ENCODE measurements around the gene TMEM271. TPM values are rescaled to one million over a fixed set of nuclear protein-coding genes. Genes with fewer than 3 reads are reported as not detected.

TMEM271 gene
- total and polyA plus RNA-seq, 2 experiments from 2014 or later: not detected

DNA sequence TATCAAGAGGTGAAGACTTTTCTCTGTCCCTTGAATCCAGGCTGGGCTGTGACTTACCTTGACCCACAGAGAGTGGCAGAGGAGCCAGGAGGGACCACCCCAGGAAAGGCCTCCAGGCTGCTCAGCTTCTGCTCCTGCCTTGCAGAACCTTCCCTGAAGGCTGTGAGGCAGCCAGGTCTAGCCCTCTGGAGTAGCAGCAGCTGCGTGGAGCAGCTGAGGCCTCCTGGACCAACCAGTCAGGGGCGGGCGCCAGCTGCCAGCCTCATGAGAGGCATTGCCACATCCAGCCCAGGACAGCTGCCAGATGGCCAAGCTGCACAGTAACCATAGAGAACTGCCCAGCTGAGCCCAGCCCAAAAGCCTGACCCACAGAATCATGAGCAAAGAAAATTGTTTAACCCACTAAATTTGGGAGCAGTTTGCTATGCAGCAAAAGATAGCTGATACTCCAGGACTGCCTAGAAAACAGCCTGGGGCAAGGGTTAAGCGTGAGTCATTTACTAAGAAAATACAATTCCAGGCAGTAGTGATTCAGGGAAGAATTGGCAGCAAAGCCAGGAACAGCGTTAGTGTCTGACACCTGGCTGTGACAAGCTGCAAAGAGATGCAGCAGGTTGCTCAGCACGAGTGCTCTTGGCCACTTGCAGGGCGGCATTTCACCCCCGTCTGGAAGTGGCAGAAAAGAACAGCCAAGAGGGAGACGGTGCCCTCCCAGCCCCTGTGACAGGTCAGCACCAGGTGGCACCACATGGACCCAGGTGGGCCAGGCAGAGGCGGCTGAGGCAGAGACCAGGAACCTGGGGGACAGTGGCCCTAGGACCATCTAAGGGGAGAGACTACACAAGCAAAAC, 34.5 kb upstream of the TMEM271 start:
- no peaks in the 10 kb centered on the region for H3K79me2 ChIP-seq
- H3K4me3 ChIP-seq: no peak overlapping the region
- no peaks in the 10 kb centered on the region for H3K9me3 ChIP-seq (ENCODE audit: low read depth)
- no peaks in the 10 kb centered on the region for H3K4me1 ChIP-seq (ENCODE audit: insufficient read depth)
- H2AFZ ChIP-seq: no peak overlapping the region
- H3K4me2 ChIP-seq: no peak overlapping the region
- no peaks in the 10 kb centered on the region for H4K20me1 ChIP-seq (ENCODE audit: insufficient read depth, poor library complexity, severe bottlenecking)
- H3K27ac ChIP-seq: no peak overlapping the region
- no peaks in the 10 kb centered on the region for H3K36me3 ChIP-seq (replicated peaks; ENCODE audit: insufficient read depth, low read depth)
- peak; percentile 49 for DNase-seq (ENCODE audit: low spot score)
- H3K27me3 ChIP-seq: peaks cover 3% of the 10 kb centered on the region
- 50% methylated on average over 10 of the region's 10 CpGs for WGBS (ENCODE audit: low lambda C conversion rate, missing lambda C conversion rate)
- no peaks in the 10 kb centered on the region for H3K9me2 ChIP-seq (replicated peaks; ENCODE audit: insufficient read depth)
- no peak for TF ChIP-seq EZH2 (IDR thresholded peaks at IDR 0.05; ENCODE audit: borderline replicate concordance)

DNA sequence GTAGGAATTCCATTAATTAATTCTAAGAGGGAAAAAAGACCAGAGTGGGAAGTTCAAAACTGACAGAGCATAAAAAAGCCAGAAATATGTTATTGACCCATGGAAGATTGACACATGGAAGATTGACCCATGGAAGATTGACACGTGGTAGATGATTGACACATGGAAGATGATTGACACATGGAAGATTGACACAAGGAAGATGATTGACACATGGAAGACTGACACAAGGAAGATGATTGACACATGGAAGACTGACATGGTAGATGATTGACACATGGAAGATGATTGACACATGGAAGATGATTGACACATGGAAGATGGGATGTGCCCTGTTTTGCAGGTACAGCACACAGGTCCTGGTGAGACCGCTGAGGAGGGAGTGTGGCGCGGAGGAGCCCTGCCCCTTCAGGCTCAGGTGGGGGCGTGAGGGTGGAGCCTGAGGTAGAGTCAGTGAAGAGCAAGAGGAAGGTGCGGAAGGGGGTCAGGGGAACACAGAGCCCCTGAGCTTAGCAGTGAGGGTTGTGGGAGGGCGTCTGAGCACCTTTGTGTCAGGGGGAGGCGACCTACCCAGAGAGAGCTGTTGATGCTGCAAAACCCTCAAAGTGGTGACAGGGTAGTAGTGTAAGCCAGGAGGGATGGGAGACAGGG, 33.4 kb upstream of the TMEM271 start:
- Histone ChIP-seq H3K79me2 (no peaks in the 10 kb centered on the region), H3K36me3 (replicated peaks; ENCODE audit: insufficient read depth, low read depth) (no peaks in the 10 kb centered on the region), H3K9me2 (replicated peaks; ENCODE audit: insufficient read depth) (no peaks in the 10 kb centered on the region), H3K27ac (no peak overlapping the region), H3K27me3 (peaks cover 2% of the 10 kb centered on the region), H3K4me1 (ENCODE audit: insufficient read depth) (no peaks in the 10 kb centered on the region), H3K4me2 (no peak overlapping the region), H2AFZ (no peak overlapping the region), H4K20me1 (ENCODE audit: insufficient read depth, poor library complexity, severe bottlenecking) (no peaks in the 10 kb centered on the region), H3K9me3 (ENCODE audit: low read depth) (no peaks in the 10 kb centered on the region), H3K4me3 (no peak overlapping the region)
- TF ChIP-seq, protein P1, sequence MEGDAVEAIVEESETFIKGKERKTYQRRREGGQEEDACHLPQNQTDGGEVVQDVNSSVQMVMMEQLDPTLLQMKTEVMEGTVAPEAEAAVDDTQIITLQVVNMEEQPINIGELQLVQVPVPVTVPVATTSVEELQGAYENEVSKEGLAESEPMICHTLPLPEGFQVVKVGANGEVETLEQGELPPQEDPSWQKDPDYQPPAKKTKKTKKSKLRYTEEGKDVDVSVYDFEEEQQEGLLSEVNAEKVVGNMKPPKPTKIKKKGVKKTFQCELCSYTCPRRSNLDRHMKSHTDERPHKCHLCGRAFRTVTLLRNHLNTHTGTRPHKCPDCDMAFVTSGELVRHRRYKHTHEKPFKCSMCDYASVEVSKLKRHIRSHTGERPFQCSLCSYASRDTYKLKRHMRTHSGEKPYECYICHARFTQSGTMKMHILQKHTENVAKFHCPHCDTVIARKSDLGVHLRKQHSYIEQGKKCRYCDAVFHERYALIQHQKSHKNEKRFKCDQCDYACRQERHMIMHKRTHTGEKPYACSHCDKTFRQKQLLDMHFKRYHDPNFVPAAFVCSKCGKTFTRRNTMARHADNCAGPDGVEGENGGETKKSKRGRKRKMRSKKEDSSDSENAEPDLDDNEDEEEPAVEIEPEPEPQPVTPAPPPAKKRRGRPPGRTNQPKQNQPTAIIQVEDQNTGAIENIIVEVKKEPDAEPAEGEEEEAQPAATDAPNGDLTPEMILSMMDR (IDR thresholded peaks at IDR 0.05; ENCODE audit: poor library complexity): no peak
- WGBS (ENCODE audit: low lambda C conversion rate, missing lambda C conversion rate): 79% methylated on average over 8 of the region's 8 CpGs
- no peak for DNase-seq (ENCODE audit: low spot score)

DNA sequence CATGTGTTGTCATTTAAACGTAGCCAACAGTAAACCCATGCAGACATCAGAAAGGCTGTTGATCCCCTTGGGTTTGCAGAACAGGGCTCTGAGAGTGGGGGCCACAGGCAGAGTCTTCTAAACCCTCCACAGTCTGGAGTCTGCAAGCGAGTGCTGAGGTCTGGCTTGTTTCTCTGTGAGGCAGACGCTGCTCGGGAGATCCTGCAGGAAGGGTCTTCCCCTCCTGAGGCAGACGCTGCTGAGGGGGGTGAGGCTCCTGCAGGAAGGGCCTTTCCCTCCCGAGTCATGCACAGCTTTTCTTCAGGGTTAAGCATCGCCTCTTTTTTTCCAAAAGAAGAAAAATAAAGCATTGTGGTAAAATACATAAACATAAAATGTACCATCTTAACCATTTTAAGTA, 32.1 kb upstream of the TMEM271 start:
- no peaks in the 10 kb centered on the region for H4K20me1 ChIP-seq (ENCODE audit: insufficient read depth, poor library complexity, severe bottlenecking)
- H3K27me3 ChIP-seq: no peaks in the 10 kb centered on the region
- TF ChIP-seq EZH2 (IDR thresholded peaks at IDR 0.05; ENCODE audit: borderline replicate concordance) (no peak), EZH2phosphoT487 (IDR thresholded peaks at IDR 0.05; ENCODE audit: low read depth, severe bottlenecking, unreplicated experiment) (no peak)
- TF ChIP-seq, protein P1 (IDR thresholded peaks at IDR 0.05; ENCODE audit: poor library complexity): no peak
- no peaks in the 10 kb centered on the region for H3K4me1 ChIP-seq (ENCODE audit: insufficient read depth)
- H3K27ac ChIP-seq: no peak overlapping the region
- no peaks in the 10 kb centered on the region for H3K9me2 ChIP-seq (replicated peaks; ENCODE audit: insufficient read depth)
- no peak overlapping the region for H3K4me3 ChIP-seq
- H2AFZ ChIP-seq: no peak overlapping the region
- no peaks in the 10 kb centered on the region for H3K36me3 ChIP-seq (replicated peaks; ENCODE audit: insufficient read depth, low read depth)
- no peak overlapping the region for H3K4me2 ChIP-seq
- H3K79me2 ChIP-seq: no peaks in the 10 kb centered on the region
- DNase-seq (ENCODE audit: low spot score): no peak
- 66% methylated on average over 7 of the region's 7 CpGs for WGBS (ENCODE audit: low lambda C conversion rate, missing lambda C conversion rate)
- H3K9me3 ChIP-seq (ENCODE audit: low read depth): no peaks in the 10 kb centered on the region

DNA sequence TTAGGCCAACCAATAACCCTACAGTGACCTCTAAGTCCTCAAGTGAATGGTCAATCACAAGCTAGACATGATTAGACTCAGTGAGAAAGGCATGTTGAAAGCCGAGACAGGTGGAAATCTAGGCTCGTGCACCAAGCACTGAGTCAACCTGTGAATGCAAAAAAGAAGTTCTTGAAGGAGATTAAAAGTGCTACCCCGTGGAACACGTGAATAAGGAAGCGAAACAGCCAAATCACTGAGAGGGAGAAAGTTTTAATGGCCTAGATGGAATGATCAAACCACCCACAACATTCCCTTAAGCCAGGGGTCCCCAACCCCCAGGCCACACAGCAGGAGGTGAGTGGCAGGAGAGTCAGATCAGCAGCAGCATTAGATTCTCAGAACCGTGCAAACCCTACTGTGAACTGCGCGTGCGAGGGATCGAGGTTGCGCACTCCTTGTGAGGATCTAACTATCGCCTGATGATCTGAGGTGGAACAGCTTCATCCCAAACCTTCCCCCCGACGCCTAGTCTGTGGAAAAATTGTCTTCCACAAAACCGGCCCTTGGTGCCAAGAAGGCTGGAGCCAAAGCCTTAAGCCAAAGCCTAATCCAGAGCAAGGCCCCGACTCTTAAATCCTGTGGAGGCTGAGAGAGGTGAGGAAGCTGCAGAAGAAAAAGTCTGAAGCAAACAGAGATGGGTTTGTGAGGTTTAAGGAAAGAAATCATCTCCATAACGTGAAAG, 29.8 kb upstream of the TMEM271 start:
- Histone ChIP-seq H3K36me3 (replicated peaks; ENCODE audit: insufficient read depth, low read depth) (no peaks in the 10 kb centered on the region), H3K4me1 (ENCODE audit: insufficient read depth) (no peaks in the 10 kb centered on the region), H3K9me2 (replicated peaks; ENCODE audit: insufficient read depth) (no peaks in the 10 kb centered on the region), H3K79me2 (no peaks in the 10 kb centered on the region), H2AFZ (no peak overlapping the region), H3K9me3 (ENCODE audit: low read depth) (no peaks in the 10 kb centered on the region), H3K4me3 (no peak overlapping the region), H3K27ac (no peak overlapping the region), H3K4me2 (no peak overlapping the region), H3K27me3 (no peaks in the 10 kb centered on the region), H4K20me1 (ENCODE audit: insufficient read depth, poor library complexity, severe bottlenecking) (no peaks in the 10 kb centered on the region)
- 86% methylated on average over 17 of the region's 17 CpGs for WGBS (ENCODE audit: low lambda C conversion rate, missing lambda C conversion rate)
- no peak for DNase-seq (ENCODE audit: low spot score)
- no peak for TF ChIP-seq EZH2phosphoT487 (IDR thresholded peaks at IDR 0.05; ENCODE audit: low read depth, severe bottlenecking, unreplicated experiment)
- TF ChIP-seq, protein P1 (IDR thresholded peaks at IDR 0.05; ENCODE audit: poor library complexity): no peak
- TF ChIP-seq EZH2 (IDR thresholded peaks at IDR 0.05; ENCODE audit: borderline replicate concordance): no peak
